D341Med (cell line): ENCODE measurements around the gene KRTAP12-1.

ENCODE experiments used
- DNase-seq: peaks from one replicate; pipeline ENCODE4 v3.0.0; 2012; ENCODE audit warnings: low spot score

The KRTAP12-1 gene

GRCh38 chr21:44681861-44682579, at the start of gene KRTAP12-1:
TSS of gene KRTAP12-1 (minus strand) at chr21:44682163. CDS start at chr21:44682123, 40 bp downstream.
- DNase-seq: no peak

GRCh38 chr21:44730951-44731579, 49.1 kb upstream of the KRTAP12-1 start:
- DNase-seq: no peak

GRCh38 chr21:44730028-44730395, 48.0 kb upstream of the KRTAP12-1 start:
- DNase-seq: no peak

GRCh38 chr21:44729336-44730027, 47.5 kb upstream of the KRTAP12-1 start:
- peak; percentile 27 for DNase-seq

GRCh38 chr21:44728716-44729115, 46.8 kb upstream of the KRTAP12-1 start:
- no peak for DNase-seq

- DNase-seq: peak; percentile 24
Observed at GRCh38 chr21:44727757-44728156, 45.8 kb upstream of the KRTAP12-1 start.

- DNase-seq: no peak
Observed at GRCh38 chr21:44727321-44727720, 45.4 kb upstream of the KRTAP12-1 start.

- DNase-seq: peak; percentile 34
Observed at GRCh38 chr21:44726826-44727225, 44.9 kb upstream of the KRTAP12-1 start.

GRCh38 chr21:44724926-44725325, 43.0 kb upstream of the KRTAP12-1 start:
- no peak for DNase-seq

- no peak for DNase-seq
Observed at GRCh38 chr21:44724196-44724595, 42.2 kb upstream of the KRTAP12-1 start.

- DNase-seq: no peak
Observed at GRCh38 chr21:44723177-44724131, 41.5 kb upstream of the KRTAP12-1 start.

- DNase-seq: no peak
Observed at GRCh38 chr21:44722731-44723130, 40.8 kb upstream of the KRTAP12-1 start.

GRCh38 chr21:44720170-44720569, 38.2 kb upstream of the KRTAP12-1 start:
- DNase-seq: no peak

- no peak for DNase-seq
Observed at GRCh38 chr21:44718571-44718970, 36.6 kb upstream of the KRTAP12-1 start.

- no peak for DNase-seq
Observed at GRCh38 chr21:44718093-44718492, 36.1 kb upstream of the KRTAP12-1 start.

- DNase-seq: no peak
Observed at GRCh38 chr21:44716984-44717383, 35.0 kb upstream of the KRTAP12-1 start.

GRCh38 chr21:44714905-44715304, 32.9 kb upstream of the KRTAP12-1 start:
- no peak for DNase-seq

GRCh38 chr21:44713846-44714245, 31.9 kb upstream of the KRTAP12-1 start:
- DNase-seq: no peak

GRCh38 chr21:44713130-44713529, 31.2 kb upstream of the KRTAP12-1 start:
- DNase-seq: no peak

- DNase-seq: peak; percentile 18
Observed at GRCh38 chr21:44712203-44713028, 30.5 kb upstream of the KRTAP12-1 start.
